ENCODE data around the gene MICOS13. TPM values are rescaled to one million over a fixed set of nuclear protein-coding genes. Genes with fewer than 3 reads are reported as not detected.

Gene MICOS13
- total RNA-seq, 1 donor from 2014 or later = 83.2 TPM

- intact Hi-C loops (cut with DNase I) = no loop called here
- no peak overlapping the region for H3K4me3 ChIP-seq
Measured at GRCh38 chr19:5664515-5664914, 15.8 kb downstream of the MICOS13 start.

GRCh38 chr19:5663904-5664303 is 16.4 kb downstream of the MICOS13 start:
- no peaks in the 10 kb centered on the region for H3K9me3 ChIP-seq
- peaks cover 5 to 93% of the 10 kb centered on the region in 2 donors for H3K36me3 ChIP-seq
- TF ChIP-seq POLR2AphosphoS5 (IDR thresholded peaks at IDR 0.05; ENCODE audit: insufficient read depth in 1 of 2, low read depth in 1 of 2) (no peak), CTCF (IDR thresholded peaks at IDR 0.05) (no peak), POLR2A (IDR thresholded peaks at IDR 0.05) (no peak)
- DNase-seq (ENCODE audit: extremely low spot score in 2 of 2) = no peak
- H3K27me3 ChIP-seq = no peaks in the 10 kb centered on the region
- no peak overlapping the region for H3K4me3 ChIP-seq
- H3K4me1 ChIP-seq = no peaks in the 10 kb centered on the region
- H3K27ac ChIP-seq = no peak overlapping the region
- intact Hi-C loops (cut with DNase I) = no loop called here

More at GRCh38 chr19:5664515-5664914, 15.8 kb downstream of the MICOS13 start:
- Histone ChIP-seq H3K27ac (no peak overlapping the region), H3K36me3 (peaks cover 5 to 93% of the 10 kb centered on the region in 2 donors), H3K9me3 (no peaks in the 10 kb centered on the region), H3K4me1 (no peaks in the 10 kb centered on the region), H3K27me3 (no peaks in the 10 kb centered on the region)
- TF ChIP-seq CTCF (IDR thresholded peaks at IDR 0.05) (no peak), POLR2AphosphoS5 (IDR thresholded peaks at IDR 0.05; ENCODE audit: insufficient read depth in 1 of 2, low read depth in 1 of 2) (no peak), POLR2A (IDR thresholded peaks at IDR 0.05) (no peak)
- DNase-seq (ENCODE audit: extremely low spot score in 2 of 2) = no peak

- intact Hi-C loops (cut with DNase I) = no loop called here
- TF ChIP-seq POLR2A (IDR thresholded peaks at IDR 0.05) (no peak), POLR2AphosphoS5 (IDR thresholded peaks at IDR 0.05; ENCODE audit: insufficient read depth in 1 of 2, low read depth in 1 of 2) (no peak), CTCF (IDR thresholded peaks at IDR 0.05) (no peak)
- no peak overlapping the region for H3K4me3 ChIP-seq
- no peaks in the 10 kb centered on the region for H3K27me3 ChIP-seq
- peaks cover 12 to 94% of the 10 kb centered on the region in 2 donors for H3K36me3 ChIP-seq
- no peaks in the 10 kb centered on the region for H3K9me3 ChIP-seq
- DNase-seq (ENCODE audit: extremely low spot score in 2 of 2) = no peak
- H3K27ac ChIP-seq = no peak overlapping the region
- no peaks in the 10 kb centered on the region for H3K4me1 ChIP-seq
Measured at GRCh38 chr19:5661483-5661882, 18.8 kb downstream of the MICOS13 start.

GRCh38 chr19:5655412-5655811 is 24.9 kb downstream of the MICOS13 start:
- H3K9me3 ChIP-seq = no peaks in the 10 kb centered on the region
- intact Hi-C loops (cut with DNase I) = no loop called here
- TF ChIP-seq POLR2AphosphoS5 (IDR thresholded peaks at IDR 0.05; ENCODE audit: insufficient read depth in 1 of 2, low read depth in 1 of 2) (no peak), CTCF (IDR thresholded peaks at IDR 0.05) (no peak), POLR2A (IDR thresholded peaks at IDR 0.05) (no peak)
- no peak overlapping the region for H3K4me3 ChIP-seq
- no peak for DNase-seq (ENCODE audit: extremely low spot score in 2 of 2)
- H3K4me1 ChIP-seq = no peaks in the 10 kb centered on the region
- peaks cover 7 to 92% of the 10 kb centered on the region in 2 donors for H3K36me3 ChIP-seq
- no peaks in the 10 kb centered on the region for H3K27me3 ChIP-seq
- no peak overlapping the region for H3K27ac ChIP-seq

- H3K9me3 ChIP-seq = no peaks in the 10 kb centered on the region
- no peaks in the 10 kb centered on the region for H3K27me3 ChIP-seq
- intact Hi-C loops (cut with DNase I) = no loop called here
- TF ChIP-seq CTCF (IDR thresholded peaks at IDR 0.05) (no peak), POLR2AphosphoS5 (IDR thresholded peaks at IDR 0.05; ENCODE audit: insufficient read depth in 1 of 2, low read depth in 1 of 2) (no peak), POLR2A (IDR thresholded peaks at IDR 0.05) (no peak)
- H3K27ac ChIP-seq = no peak overlapping the region
- H3K36me3 ChIP-seq = peaks cover 7 to 92% of the 10 kb centered on the region in 2 donors
- H3K4me3 ChIP-seq = no peak overlapping the region
- no peak for DNase-seq (ENCODE audit: extremely low spot score in 2 of 2)
- no peaks in the 10 kb centered on the region for H3K4me1 ChIP-seq
Measured at GRCh38 chr19:5654931-5655330, 25.4 kb downstream of the MICOS13 start.
